ENCODE measurements around the gene KLK10.

The KLK10 gene

DNA sequence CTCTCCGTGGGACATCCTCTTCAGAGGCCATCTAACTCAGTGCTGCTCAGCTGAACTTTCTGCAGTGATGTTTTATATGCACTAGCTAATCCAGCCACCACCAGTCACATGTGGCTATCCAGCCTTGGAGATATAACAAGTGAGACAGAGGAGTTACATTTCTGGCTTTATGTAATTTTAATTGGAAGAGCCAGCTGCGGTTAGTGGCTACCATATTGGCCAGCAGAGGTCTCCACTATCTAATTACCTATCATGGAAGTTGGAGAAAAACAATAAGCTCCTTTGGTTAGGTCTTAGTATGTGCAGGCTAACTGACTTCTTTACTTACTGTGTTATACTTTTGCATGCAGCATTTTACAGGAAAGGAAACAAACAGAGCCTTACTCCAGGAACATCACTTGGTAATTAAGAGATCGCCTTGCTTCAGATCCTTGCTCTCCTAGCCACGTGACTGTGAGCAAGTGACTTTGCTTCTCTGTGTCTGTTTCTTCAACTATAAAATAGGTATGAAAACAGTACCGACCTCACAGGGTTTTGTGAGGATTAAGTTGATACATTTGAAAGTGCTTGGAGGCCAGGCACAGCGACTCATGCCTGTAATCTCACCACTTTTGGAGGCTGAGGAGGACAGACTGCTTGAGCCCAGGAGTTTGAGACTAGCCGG lies 1.6 kb upstream of the KLK10 start:
- H3K27ac Mint-ChIP-seq, result no peak overlapping the region
- H3K4me1 Mint-ChIP-seq (ENCODE audit: low read depth in 2 of 2), result peaks cover 18 to 22% of the 10 kb centered on the region in 2 donors
- DNase-seq (no peak), ATAC-seq (replicated peaks) (no peak)
- H3K4me3 Mint-ChIP-seq, result no peak overlapping the region
- no peaks in the 10 kb centered on the region for H3K9me3 Mint-ChIP-seq
- no peaks in the 10 kb centered on the region for H3K36me3 Mint-ChIP-seq (ENCODE audit: insufficient read depth)
- peaks cover 76 to 87% of the 10 kb centered on the region in 2 donors for H3K27me3 Mint-ChIP-seq

DNA sequence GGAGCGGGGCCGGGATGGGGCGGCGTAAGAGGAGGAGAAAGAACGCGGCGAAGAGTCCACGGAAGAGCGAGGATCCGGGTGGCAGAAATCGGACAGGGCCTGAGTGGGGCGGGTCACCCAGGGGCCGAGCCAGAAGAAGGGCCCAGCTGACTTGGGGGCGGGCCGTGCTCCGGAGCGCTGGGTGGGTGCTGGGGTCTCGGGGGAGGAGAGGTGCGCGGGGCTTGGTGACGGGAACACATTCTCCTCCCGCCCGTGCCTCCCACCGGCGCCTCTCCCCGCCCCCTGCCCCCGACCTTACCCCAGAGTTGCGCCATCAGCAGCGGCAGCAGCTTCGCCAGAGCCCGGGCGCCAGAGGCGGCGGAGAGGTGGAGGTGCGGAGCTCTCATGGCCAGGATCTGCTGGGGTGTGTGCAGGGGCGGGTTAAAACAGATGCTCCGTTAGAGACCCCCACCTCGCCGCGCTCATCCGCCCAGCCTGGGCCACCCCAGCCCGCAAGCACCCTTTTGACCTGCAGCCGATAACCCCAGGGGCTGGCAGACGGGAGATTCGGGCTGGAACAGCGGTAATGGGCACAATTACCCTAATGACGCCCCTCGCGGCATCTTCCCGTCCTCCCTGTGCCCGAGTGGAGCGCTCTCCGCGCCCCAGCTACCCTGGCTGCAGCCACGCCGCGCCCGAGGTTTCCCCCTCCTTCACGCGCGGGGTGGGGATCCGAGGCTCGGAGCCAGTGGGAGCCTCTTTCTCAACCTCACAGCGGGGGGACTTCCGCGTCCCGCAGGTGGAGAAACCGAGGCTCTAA lies 565 bp downstream of the KLK10 start:
- Mint-ChIP-seq H3K36me3 (ENCODE audit: insufficient read depth) (no peaks in the 10 kb centered on the region), H3K4me3 (peak overlapping the region; percentile 62 to 72), H3K27me3 (peaks cover 78 to 87% of the 10 kb centered on the region in 2 donors), H3K4me1 (ENCODE audit: low read depth in 2 of 2) (peaks cover 18 to 22% of the 10 kb centered on the region in 2 donors), H3K9me3 (no peaks in the 10 kb centered on the region), H3K27ac (no peak overlapping the region)
- no peak for ATAC-seq (replicated peaks)
- DNase-seq, result no peak

GRCh38 chr19:51016798-51017683 lies 2.5 kb downstream of the KLK10 start:
- DNase-seq (peak in 1 of 3 experiments; percentile 23), ATAC-seq (replicated peaks) (no peak)
- H3K27me3 Mint-ChIP-seq, result peaks cover 77 to 87% of the 10 kb centered on the region in 2 donors
- no peaks in the 10 kb centered on the region for H3K36me3 Mint-ChIP-seq (ENCODE audit: insufficient read depth)
- peaks cover 18 to 22% of the 10 kb centered on the region in 2 donors for H3K4me1 Mint-ChIP-seq (ENCODE audit: low read depth in 2 of 2)
- H3K27ac Mint-ChIP-seq, result no peak overlapping the region
- peak overlapping the region; percentile 62 to 72 for H3K4me3 Mint-ChIP-seq
- H3K9me3 Mint-ChIP-seq, result no peaks in the 10 kb centered on the region

DNA sequence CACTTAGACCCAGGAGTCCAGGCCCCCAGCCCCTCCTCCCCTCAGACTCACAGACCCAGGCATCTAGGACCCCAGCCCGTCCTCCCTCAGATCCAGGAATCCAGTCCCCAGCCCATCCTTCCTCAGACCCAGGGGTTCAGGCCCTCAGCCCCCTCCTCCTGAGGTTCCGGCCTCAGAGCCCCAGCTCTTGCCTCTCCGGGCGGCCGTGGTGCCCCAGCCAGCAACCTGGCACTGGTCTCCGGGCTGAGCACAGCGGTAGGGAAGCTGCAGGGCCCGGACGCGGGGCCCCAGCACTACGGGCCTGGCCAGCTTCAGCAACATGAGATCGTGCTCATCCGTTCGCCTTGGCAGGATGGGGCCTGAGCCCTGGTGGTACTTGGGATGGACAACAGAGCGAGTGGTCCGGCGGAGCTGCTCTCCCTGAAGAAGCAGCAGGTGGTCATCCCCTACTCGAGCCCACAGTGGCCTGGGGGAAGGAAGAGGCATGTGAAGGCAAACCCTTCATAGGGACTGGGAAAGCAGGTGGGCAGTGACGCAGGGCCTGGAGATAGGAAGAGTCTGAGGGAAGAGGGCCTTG lies 3.7 kb downstream of the KLK10 start:
- Mint-ChIP-seq H3K4me3 (no peak overlapping the region), H3K36me3 (ENCODE audit: insufficient read depth) (no peaks in the 10 kb centered on the region), H3K27me3 (peaks cover 79 to 94% of the 10 kb centered on the region in 2 donors), H3K9me3 (no peaks in the 10 kb centered on the region), H3K27ac (peak overlapping the region in 1 of 2 donors; percentile 62), H3K4me1 (ENCODE audit: low read depth in 2 of 2) (peaks cover 18 to 22% of the 10 kb centered on the region in 2 donors)
- ATAC-seq (replicated peaks), result no peak
- DNase-seq, result no peak

- no peak for DNase-seq
- Mint-ChIP-seq H3K27me3 (peaks cover 83 to 94% of the 10 kb centered on the region in 2 donors), H3K27ac (no peak overlapping the region), H3K4me3 (no peak overlapping the region), H3K9me3 (no peaks in the 10 kb centered on the region), H3K36me3 (ENCODE audit: insufficient read depth) (no peaks in the 10 kb centered on the region), H3K4me1 (ENCODE audit: low read depth in 2 of 2) (peaks cover 14 to 17% of the 10 kb centered on the region in 2 donors)
- no peak for ATAC-seq (replicated peaks)
Observed at GRCh38 chr19:51014242-51014641, 5.3 kb downstream of the KLK10 start.

GRCh38 chr19:51012661-51013190 lies 6.8 kb downstream of the KLK10 start:
- no peaks in the 10 kb centered on the region for H3K36me3 Mint-ChIP-seq (ENCODE audit: insufficient read depth)
- no peak for ATAC-seq (replicated peaks)
- H3K4me3 Mint-ChIP-seq, result no peak overlapping the region
- DNase-seq, result no peak
- H3K4me1 Mint-ChIP-seq (ENCODE audit: low read depth in 2 of 2), result peaks cover 7 to 8% of the 10 kb centered on the region in 2 donors
- H3K9me3 Mint-ChIP-seq, result no peaks in the 10 kb centered on the region
- no peak overlapping the region for H3K27ac Mint-ChIP-seq
- peaks cover 74 to 88% of the 10 kb centered on the region in 2 donors for H3K27me3 Mint-ChIP-seq

DNA sequence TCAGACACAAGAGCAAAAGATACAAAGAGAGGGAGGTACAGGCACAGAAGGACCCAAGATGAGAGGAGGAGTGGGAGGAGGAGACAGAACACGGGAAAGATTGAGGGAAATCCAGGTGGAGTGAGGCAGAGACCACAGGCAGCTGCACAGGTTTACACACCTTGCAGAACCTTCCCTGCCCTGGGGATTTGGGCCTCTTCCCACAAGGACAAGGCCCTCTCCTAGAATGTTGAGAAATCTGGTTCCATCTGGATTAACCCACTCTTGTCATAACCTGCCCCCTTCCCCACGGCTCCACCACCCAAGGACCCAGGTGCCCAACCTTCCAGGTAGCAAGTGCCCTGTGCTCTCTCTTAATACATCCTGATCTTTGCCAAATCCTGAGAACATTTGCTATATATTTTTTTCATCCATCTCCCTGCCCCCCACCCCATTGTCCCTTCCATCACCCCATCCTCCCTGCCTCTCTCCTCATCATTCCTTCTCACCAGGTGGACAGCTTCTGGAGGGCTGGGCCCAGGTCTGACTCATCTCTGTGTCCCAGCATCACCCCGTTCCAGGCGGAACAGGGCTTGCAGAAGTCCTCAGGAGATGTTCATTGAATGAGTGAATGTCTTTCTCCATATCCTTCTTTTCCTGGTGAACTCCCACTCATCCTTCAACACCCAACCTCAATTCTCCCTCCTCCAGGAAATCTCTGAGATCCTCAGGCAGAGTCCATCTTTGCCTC lies 9.3 kb downstream of the KLK10 start:
- no peak for DNase-seq
- Mint-ChIP-seq H3K4me3 (no peak overlapping the region), H3K9me3 (no peaks in the 10 kb centered on the region), H3K27ac (no peak overlapping the region), H3K27me3 (peaks cover 61 to 84% of the 10 kb centered on the region in 2 donors), H3K4me1 (ENCODE audit: low read depth in 2 of 2) (no peaks in the 10 kb centered on the region), H3K36me3 (ENCODE audit: insufficient read depth) (no peaks in the 10 kb centered on the region)
- no peak for ATAC-seq (replicated peaks)

DNA sequence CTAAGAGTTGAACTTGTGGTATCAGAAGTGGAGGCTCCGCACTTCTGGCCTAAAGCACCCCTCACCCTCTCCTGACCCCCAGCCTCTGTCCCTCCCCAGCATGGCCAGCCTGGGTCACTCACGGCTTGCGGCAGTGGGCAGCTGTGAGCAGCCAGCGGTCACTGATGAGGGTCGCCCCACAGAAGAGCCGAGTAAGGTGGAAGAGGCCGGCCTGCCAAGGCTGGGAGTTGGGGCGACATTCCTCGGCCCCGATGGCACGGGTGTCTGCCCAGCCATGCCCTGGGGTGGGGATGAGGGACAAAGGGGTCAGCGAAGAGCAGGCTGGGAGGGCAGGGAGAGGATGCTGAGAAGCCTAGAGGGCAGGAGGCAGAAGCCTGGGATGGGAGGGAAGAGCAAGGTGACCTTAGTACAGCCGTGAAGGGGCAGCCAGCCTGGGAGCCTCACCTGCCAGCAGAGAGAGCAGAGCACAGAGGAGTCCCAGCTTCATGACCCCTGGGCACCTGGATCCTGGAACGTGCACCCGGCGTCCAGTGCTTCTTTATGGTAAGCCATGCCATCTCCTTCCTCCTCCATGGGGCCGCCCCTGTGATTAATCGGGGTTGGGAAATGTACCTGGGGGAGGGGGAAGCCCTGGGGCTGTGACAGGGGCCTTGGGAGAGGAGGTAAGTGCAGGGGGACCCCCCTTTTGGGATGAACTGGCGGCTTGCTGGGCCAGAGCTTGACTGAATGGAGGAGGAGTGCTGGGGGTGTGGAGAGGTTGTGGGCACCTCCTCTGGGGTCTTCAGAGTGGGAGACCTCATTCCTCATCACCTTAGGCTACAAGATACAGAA lies 10.2 kb downstream of the KLK10 start:
- DNase-seq (no peak), ATAC-seq (replicated peaks) (no peak)
- H3K27ac Mint-ChIP-seq, result no peak overlapping the region
- no peak overlapping the region for H3K4me3 Mint-ChIP-seq
- peaks cover 58 to 74% of the 10 kb centered on the region in 2 donors for H3K27me3 Mint-ChIP-seq
- no peaks in the 10 kb centered on the region for H3K36me3 Mint-ChIP-seq (ENCODE audit: insufficient read depth)
- no peaks in the 10 kb centered on the region for H3K9me3 Mint-ChIP-seq
- no peaks in the 10 kb centered on the region for H3K4me1 Mint-ChIP-seq (ENCODE audit: low read depth in 2 of 2)

GRCh38 chr19:51007488-51007887 lies 12.0 kb downstream of the KLK10 start:
- ATAC-seq (replicated peaks) (no peak), DNase-seq (no peak)
- peaks cover 52 to 73% of the 10 kb centered on the region in 2 donors for H3K27me3 Mint-ChIP-seq
- no peaks in the 10 kb centered on the region for H3K9me3 Mint-ChIP-seq
- H3K4me1 Mint-ChIP-seq (ENCODE audit: low read depth in 2 of 2), result no peaks in the 10 kb centered on the region
- H3K36me3 Mint-ChIP-seq (ENCODE audit: insufficient read depth), result no peaks in the 10 kb centered on the region
- no peak overlapping the region for H3K27ac Mint-ChIP-seq
- no peak overlapping the region for H3K4me3 Mint-ChIP-seq

DNA sequence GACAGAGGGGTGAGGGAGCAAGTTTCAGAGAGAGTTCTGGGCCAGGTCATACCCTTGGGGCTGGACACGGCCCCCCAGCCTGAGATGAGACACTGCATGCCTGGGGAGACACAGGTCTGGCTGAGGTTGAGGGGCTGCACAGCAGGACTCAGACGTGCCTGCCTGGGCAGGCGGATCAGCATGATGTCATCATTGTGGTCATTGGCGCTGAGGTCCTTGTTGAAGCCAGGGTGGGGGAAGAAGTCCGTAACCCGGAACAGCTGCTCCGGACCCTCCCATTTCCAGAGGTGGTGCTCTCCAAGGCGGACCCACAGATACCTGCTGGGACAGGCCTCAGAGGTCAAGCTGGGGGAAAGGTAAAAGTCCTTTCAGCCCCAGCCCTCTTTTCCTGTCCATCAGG lies 13.1 kb downstream of the KLK10 start:
- H3K4me1 Mint-ChIP-seq (ENCODE audit: low read depth in 2 of 2), result peaks cover 0 to 5% of the 10 kb centered on the region in 2 donors
- no peak overlapping the region for H3K4me3 Mint-ChIP-seq
- H3K27ac Mint-ChIP-seq, result no peak overlapping the region
- ATAC-seq (replicated peaks), result no peak
- H3K27me3 Mint-ChIP-seq, result peaks cover 62 to 79% of the 10 kb centered on the region in 2 donors
- DNase-seq, result no peak
- H3K36me3 Mint-ChIP-seq (ENCODE audit: insufficient read depth), result no peaks in the 10 kb centered on the region
- no peaks in the 10 kb centered on the region for H3K9me3 Mint-ChIP-seq

- ATAC-seq (replicated peaks) (no peak), DNase-seq (no peak)
- Mint-ChIP-seq H3K4me3 (no peak overlapping the region), H3K4me1 (ENCODE audit: low read depth in 2 of 2) (peaks cover 0 to 5% of the 10 kb centered on the region in 2 donors), H3K27me3 (peaks cover 66 to 79% of the 10 kb centered on the region in 2 donors), H3K9me3 (no peaks in the 10 kb centered on the region), H3K36me3 (ENCODE audit: insufficient read depth) (no peaks in the 10 kb centered on the region), H3K27ac (no peak overlapping the region)
Observed at GRCh38 chr19:51005248-51005647, 14.3 kb downstream of the KLK10 start.

DNA sequence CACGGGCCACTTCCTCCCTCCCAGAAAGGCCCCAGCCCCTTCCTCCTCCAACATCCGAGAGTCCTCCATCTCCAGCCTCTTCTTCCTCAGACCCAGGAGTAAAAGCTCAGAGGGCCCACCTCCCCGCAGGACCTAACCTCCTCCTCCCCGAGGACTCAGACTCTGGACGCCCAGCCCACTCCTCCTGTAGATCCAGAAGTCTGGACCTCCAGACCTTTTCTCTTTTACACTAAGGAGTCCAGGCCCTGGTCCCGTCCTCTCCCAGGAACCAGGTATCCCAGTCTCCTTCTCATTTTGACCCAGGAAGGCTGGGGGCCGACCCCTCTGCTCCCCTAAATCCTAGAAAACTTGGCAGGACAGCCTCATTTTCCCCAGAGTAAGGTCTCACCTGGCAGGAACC lies 16.2 kb downstream of the KLK10 start:
- no peak overlapping the region for H3K27ac Mint-ChIP-seq
- H3K4me3 Mint-ChIP-seq, result no peak overlapping the region
- ATAC-seq (replicated peaks) (no peak), DNase-seq (no peak)
- no peaks in the 10 kb centered on the region for H3K9me3 Mint-ChIP-seq
- no peaks in the 10 kb centered on the region for H3K36me3 Mint-ChIP-seq (ENCODE audit: insufficient read depth)
- peaks cover 0 to 5% of the 10 kb centered on the region in 2 donors for H3K4me1 Mint-ChIP-seq (ENCODE audit: low read depth in 2 of 2)
- H3K27me3 Mint-ChIP-seq, result peaks cover 65 to 81% of the 10 kb centered on the region in 2 donors

All from effector memory CD8-positive, alpha-beta T cell (primary cell).